NCI-H2029 (cell line): ENCODE results near the gene EDA.

ENCODE experiments used
- DNase-seq: peaks from one replicate; lab custom pipeline; 2025; lab: John Stamatoyannopoulos, UW

The EDA gene

DNA sequence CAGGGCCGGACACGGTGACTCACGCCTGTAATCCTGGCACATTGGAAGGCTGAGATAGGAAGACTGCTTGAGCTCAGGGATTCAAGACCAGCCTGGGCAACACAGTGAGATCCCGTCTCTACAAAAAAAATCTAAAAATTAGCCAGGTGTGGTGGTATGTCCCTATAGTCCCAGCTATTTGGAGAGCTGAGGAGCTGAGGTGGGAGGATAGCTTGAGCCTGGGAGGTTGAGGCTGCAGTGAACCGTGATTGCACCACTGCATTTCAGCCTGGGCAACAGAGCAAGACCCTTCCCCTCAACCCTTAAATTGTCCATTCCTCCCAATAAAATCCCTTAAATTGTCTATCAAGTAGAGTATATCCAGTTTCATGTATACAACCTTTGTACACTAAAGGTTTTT is 463.4 kb downstream of the EDA start:
- DNase-seq: no peak

DNA sequence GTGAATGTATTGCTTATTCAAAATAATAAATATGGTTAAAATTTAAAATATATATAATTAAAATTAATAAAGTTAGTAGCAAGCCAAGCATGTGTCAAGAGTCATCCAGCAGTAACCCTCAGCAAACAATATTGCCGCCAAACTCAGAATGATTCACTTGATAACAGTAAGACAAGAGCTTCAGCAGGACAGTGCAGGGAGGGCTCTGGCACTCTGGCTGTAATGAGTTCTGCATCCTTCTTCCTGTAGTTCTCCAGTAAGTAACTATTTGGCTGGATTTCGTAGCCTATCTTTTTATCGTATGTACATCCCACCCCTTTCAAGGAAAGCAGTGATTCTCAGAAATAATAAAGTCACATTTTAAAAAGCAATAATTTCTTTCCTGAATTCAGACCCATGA is 464.0 kb downstream of the EDA start:
- DNase-seq: no peak

DNA sequence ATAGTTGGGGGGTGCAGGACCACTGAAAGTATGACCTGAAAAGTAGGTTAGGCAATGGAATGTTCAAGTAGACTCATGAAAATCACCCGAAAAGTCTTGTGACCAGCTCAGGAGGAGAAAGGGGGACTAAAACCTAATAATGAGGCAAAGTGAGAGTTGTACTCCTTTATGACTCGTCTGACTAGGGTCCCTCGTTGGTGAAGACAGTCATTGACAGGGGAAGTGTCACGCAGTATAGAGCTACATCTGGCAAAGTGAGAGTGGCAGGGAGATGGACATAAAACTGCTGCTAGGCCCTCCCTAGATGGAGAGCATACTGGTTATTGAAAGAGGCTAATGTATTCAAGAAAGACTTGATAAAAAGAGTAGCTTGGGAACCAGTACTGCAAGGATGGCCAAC is 466.8 kb downstream of the EDA start:
- no peak for DNase-seq

DNA sequence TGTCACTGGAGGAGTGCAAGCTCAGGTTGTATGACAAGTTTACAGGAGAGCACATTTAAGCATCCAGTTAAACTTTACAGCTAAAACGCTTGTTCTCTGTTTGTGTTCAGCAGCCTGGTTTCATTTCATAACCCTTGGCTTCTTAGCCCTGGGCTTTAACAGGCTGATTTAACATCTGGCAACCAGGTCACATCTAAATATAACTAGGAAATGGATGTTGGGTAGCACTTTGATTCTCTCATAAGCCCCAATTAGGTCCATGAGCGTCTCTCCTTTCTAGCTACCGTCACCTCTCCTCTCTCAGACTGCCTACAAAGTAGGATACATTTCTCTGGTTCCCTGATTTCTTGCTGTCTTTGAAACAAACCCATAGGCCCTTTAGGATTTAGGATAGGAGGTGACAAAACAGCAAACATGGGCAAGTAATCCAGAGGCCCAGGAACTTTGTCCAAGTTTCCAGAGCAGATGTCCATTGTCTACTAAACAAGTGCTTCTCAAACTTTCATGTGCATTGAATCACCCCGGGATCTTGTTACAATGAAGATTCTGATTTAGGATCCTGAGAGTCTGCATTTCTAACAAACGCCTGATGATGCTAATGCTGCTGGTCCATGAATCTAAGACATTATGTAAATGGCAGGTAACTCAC is 468.8 kb downstream of the EDA start:
- DNase-seq: no peak

DNA sequence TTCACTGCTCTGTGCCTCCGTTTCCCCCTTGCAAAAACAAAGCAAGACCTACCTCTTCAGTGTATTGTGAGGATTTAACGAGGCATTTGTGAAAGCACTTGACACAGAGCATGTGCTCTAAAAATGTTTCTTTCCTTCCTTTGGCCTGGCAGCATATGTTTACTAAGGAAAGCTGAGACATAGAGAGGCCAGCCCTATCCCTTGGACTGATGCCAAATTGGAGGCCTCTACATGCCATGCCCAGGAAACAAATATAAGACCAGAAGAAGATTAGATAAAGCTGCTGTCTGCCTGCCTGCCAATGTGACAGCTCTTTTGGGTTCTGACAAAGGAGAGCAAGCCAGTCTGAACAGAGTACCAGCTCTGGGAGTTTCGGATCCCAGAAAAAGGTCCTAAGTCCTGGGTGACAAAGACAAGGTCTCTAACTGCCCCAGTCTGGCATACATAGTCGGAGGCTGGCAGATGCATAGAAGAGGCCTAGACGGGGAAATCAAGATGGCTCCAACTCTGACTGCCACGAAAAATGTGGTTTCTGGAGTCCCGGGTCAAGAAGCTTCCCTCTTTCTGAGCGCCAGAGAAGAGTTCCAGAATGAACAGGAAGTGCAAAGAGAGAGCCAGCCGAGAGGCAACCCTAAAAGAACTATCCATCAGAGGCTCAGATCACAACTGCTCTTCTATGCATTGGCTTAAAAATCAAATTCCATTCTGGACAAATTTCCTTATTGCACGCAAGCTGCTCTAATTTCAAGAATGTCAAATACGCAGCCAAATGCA is 472.1 kb downstream of the EDA start:
- DNase-seq: peak; percentile 70

DNA sequence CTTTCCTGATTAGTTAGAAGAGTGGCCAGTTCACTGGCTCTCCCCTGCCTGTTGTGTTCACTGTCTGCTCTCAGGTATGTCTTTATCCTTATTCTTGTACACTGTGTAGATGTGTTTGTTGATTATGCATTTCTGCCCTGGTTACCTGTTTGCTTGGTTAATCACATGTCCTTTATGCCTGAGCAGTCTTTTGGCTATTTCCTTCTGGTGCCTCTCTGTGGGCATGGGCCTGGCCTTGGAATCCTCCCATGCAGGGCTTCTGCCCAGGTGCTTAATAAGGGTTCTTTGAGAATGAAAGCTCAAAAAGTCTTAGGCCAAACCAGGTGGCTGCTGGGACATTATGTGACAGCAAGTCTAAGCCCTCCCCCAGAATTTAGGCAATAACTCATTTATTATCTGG is 472.8 kb downstream of the EDA start:
- DNase-seq: no peak
